Measurements from ENCODE around the gene TMEM17. TPM values are rescaled to one million over a fixed set of nuclear protein-coding genes. Genes with fewer than 3 reads are reported as not detected.

Gene TMEM17
- total and polyA plus RNA-seq, 9 of the 15 experiments (the other 6 are each of a cell fraction or from before 2014, with no cell fraction given): 0.58 to 2.2 (median 1.2) TPM

DNA sequence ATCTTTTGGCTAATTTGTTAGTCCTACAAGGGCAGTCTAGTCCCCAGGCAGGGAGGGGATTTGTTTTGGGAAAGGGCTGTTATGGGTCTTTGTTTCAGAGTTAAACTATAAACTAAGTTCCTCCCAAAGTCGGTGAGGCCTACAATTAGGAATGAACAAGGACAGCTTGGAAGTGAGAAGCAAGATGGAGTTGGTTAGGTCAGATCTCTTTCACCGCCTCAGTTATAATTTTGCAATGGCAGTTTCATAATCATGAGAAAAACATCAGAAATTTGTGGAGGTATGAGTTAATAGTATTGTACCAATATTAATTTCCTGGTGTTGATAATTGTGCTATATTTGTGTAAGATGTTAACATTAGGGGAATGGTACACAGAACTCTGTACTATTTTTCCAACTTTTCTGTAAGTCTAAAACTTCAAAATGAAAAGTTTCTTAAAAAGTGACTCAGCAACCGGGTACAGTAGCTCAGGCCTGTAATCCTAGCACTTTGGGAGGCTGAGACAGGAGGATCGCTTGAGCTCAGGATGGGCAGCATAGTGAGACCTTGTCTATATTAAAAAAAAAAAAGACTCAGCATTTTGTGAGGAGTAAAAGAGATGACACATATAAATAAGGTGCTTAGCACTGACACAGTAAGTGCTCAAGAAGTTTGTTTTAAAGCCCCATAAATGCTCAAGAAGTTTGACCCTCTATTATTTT is 40.8 kb downstream of the TMEM17 start (continued):
- TF ChIP-seq ZNF592 (IDR thresholded peaks at IDR 0.05) (peak; percentile 67), ZNF668 (CRISPR knock-in tag; IDR thresholded peaks at IDR 0.05) (0 out of 2 replicates have a peak, but pooled peaks have one; percentile 20), PML (IDR thresholded peaks at IDR 0.05; ENCODE audit: low read length) (no peak), SFPQ (IDR thresholded peaks at IDR 0.05; ENCODE audit: low read depth, low read length) (no peak)
